H1 (cell line): ENCODE results near the gene LAMA3.

Experiments
- CBX8 ChIP-seq: fragments of 300-800, 300-1000 bp; sonication (generic); IDR thresholded peaks from 2 replicates; pipeline ENCODE4 v1.7.1; 2016; ENCODE audit warnings: low read depth, low read length, borderline replicate concordance
- CTCF ChIP-seq, 3 experiments: IDR thresholded peaks; 1 replicate in 2 of 3; 2 replicates in 1 of 3; pipeline versions ENCODE4 v1.5.1 to v1.6.1; 2011; ENCODE audit warnings: low read length in 3 of 3, mild to moderate bottlenecking in 3 of 3, inconsistent platforms in 2 of 3, low read depth in 1 of 3, moderate library complexity in 1 of 3; ENCODE audit not compliant: insufficient read depth in 1 of 3; ENCODE audit errors: control extremely low read depth in 1 of 3
- E2F6 ChIP-seq: IDR thresholded peaks from 2 replicates; pipeline ENCODE4 v1.6.1; 2012; ENCODE audit warnings: inconsistent platforms
- FOSL1 ChIP-seq: IDR thresholded peaks from 2 replicates; pipeline ENCODE4 v1.6.1; 2011; ENCODE audit warnings: mild to moderate bottlenecking, low read depth, low read length, moderate library complexity; ENCODE audit not compliant: insufficient read depth
- JUND ChIP-seq: IDR thresholded peaks from 2 replicates; pipeline ENCODE4 v1.6.1; 2011; ENCODE audit warnings: mild to moderate bottlenecking, improper control_type of control experiment, low read length
- POLR2A ChIP-seq, 2 experiments: IDR thresholded peaks; 1 replicate in 1 of 2; 2 replicates in 1 of 2; pipeline ENCODE4 v1.6.1; 2011; ENCODE audit warnings: low read depth in 2 of 2, low read length in 2 of 2, mild to moderate bottlenecking in 2 of 2; ENCODE audit errors: control extremely low read depth in 1 of 2
- POLR2AphosphoS5 ChIP-seq: IDR thresholded peaks from 2 replicates; pipeline ENCODE4 v1.6.1; 2011; ENCODE audit warnings: low read depth, low read length
- RAD21 ChIP-seq, 2 experiments: IDR thresholded peaks in 1 of 2; conservative IDR thresholded peaks in 1 of 2; 2 replicates each; pipeline ENCODE4 v1.6.1; 2011; ENCODE audit warnings: low read depth in 2 of 2, low read length in 2 of 2, improper control_type of control experiment in 1 of 2, inconsistent platforms in 1 of 2, mild to moderate bottlenecking in 1 of 2, moderate library complexity in 1 of 2
- RFX5 ChIP-seq: IDR thresholded peaks from 2 replicates; pipeline ENCODE4 v1.6.1; 2011; ENCODE audit warnings: low read depth, low read length, improper control_type of control experiment, borderline replicate concordance
- USF2 ChIP-seq: IDR thresholded peaks from 2 replicates; pipeline ENCODE4 v1.6.1; 2011; ENCODE audit warnings: low read length, improper control_type of control experiment

- TF ChIP-seq CTCF (IDR thresholded peaks at IDR 0.05; ENCODE audit: control extremely low read depth in 1 of 3, insufficient read depth in 1 of 3, low read depth in 1 of 3, low read length in 3 of 3) (no peak), CBX8 (no peak), POLR2AphosphoS5 (no peak), JUND (no peak), E2F6 (no peak), RFX5 (no peak), RAD21 (IDR thresholded peaks at IDR 0.05 in 1 of 2, conservative IDR thresholded peaks at IDR 0.05 in 1 of 2; ENCODE audit: low read depth in 2 of 2, low read length in 2 of 2) (no peak), POLR2A (IDR thresholded peaks at IDR 0.05; ENCODE audit: control extremely low read depth in 1 of 2, low read depth in 2 of 2, low read length in 2 of 2) (no peak), USF2 (no peak), FOSL1 (no peak)
Measured at GRCh38 chr18:23897291-23897690, 208.0 kb downstream of the LAMA3 start.
